GM12878 (cell line): ENCODE data around the gene GNRHR.

Experiments used
- ASH2L ChIP-seq: fragments of 300-600, 200-600 bp; sonication (generic); IDR thresholded peaks from 2 replicates; pipeline ENCODE4 v1.6.1; 2017; ENCODE audit warnings: low read depth, mild to moderate bottlenecking, borderline replicate concordance
- CTCF ChIP-seq, 3 experiments: IDR thresholded peaks in 2 of 3; conservative IDR thresholded peaks in 1 of 3; 2 replicates each; pipeline ENCODE4 v1.5.1; 2011; ENCODE audit warnings: low read depth in 3 of 3, low read length in 3 of 3, mild to moderate bottlenecking in 3 of 3, control low read depth in 2 of 3, moderate library complexity in 2 of 3, inconsistent platforms in 1 of 3, mixed read lengths in 1 of 3; ENCODE audit not compliant: control insufficient read depth in 2 of 3, insufficient read depth in 1 of 3; ENCODE audit errors: extremely low read depth in 1 of 3
- EZH2 ChIP-seq: IDR thresholded peaks from 2 replicates; pipeline ENCODE4 v1.6.1; 2012; ENCODE audit warnings: low read depth, mild to moderate bottlenecking, control low read depth, inconsistent platforms, low read length, borderline replicate concordance; ENCODE audit not compliant: control insufficient read depth
- FOXK2 ChIP-seq: fragments of 450-650 bp; IDR thresholded peaks from 2 replicates; pipeline ENCODE4 v1.6.1; 2017; ENCODE audit warnings: mild to moderate bottlenecking, moderate library complexity

- no peak for TF ChIP-seq FOXK2
- TF ChIP-seq EZH2: no peak
- no peak for TF ChIP-seq CTCF (IDR thresholded peaks at IDR 0.05 in 2 of 3, conservative IDR thresholded peaks at IDR 0.05 in 1 of 3; ENCODE audit: control insufficient read depth in 2 of 3, extremely low read depth in 1 of 3, insufficient read depth in 1 of 3, low read depth in 3 of 3, low read length in 3 of 3)
- no peak for TF ChIP-seq ASH2L
Measured at GRCh38 chr4:67776746-67777145, 22.6 kb upstream of the GNRHR start.
